ENCODE results near the gene RAD51B. TPM values are rescaled to one million over a fixed set of nuclear protein-coding genes. Genes with fewer than 3 reads are reported as not detected.

Gene RAD51B
- total and polyA plus RNA-seq, 2 of the 13 experiments (the other 11 are each of a cell fraction or from before 2014, with no cell fraction given), result 7.0 to 9.5 TPM

- TF ChIP-seq, protein P1, sequence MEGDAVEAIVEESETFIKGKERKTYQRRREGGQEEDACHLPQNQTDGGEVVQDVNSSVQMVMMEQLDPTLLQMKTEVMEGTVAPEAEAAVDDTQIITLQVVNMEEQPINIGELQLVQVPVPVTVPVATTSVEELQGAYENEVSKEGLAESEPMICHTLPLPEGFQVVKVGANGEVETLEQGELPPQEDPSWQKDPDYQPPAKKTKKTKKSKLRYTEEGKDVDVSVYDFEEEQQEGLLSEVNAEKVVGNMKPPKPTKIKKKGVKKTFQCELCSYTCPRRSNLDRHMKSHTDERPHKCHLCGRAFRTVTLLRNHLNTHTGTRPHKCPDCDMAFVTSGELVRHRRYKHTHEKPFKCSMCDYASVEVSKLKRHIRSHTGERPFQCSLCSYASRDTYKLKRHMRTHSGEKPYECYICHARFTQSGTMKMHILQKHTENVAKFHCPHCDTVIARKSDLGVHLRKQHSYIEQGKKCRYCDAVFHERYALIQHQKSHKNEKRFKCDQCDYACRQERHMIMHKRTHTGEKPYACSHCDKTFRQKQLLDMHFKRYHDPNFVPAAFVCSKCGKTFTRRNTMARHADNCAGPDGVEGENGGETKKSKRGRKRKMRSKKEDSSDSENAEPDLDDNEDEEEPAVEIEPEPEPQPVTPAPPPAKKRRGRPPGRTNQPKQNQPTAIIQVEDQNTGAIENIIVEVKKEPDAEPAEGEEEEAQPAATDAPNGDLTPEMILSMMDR (CRISPR knock-in tag; IDR thresholded peaks at IDR 0.05), result no peak
- TF ChIP-seq NAIF1 (CRISPR knock-in tag; IDR thresholded peaks at IDR 0.05; ENCODE audit: borderline replicate concordance) (no peak), ADNP (CRISPR knock-in tag; IDR thresholded peaks at IDR 0.05) (no peak), AGO2 (optimal IDR thresholded peaks at IDR 0.05; ENCODE audit: low read depth, low read length) (no peak), SP140L (CRISPR knock-in tag; IDR thresholded peaks at IDR 0.05; ENCODE audit: borderline replicate concordance) (no peak), MAZ (IDR thresholded peaks at IDR 0.05; ENCODE audit: borderline replicate concordance, low read depth, low read length) (0 out of 2 replicates have a peak, but pooled peaks have one; percentile 21), MAZ (CRISPR knock-in tag; IDR thresholded peaks at IDR 0.05; ENCODE audit: low read depth) (no peak), ARHGAP35 (CRISPR knock-in tag; IDR thresholded peaks at IDR 0.05; ENCODE audit: borderline replicate concordance) (no peak), SNRNP70 (IDR thresholded peaks at IDR 0.05; ENCODE audit: low read depth, low read length) (no peak), ATRX (CRISPR knock-in tag; IDR thresholded peaks at IDR 0.05; ENCODE audit: borderline replicate concordance) (no peak), ZFP1 (CRISPR knock-in tag; IDR thresholded peaks at IDR 0.05) (no peak), ZNF674 (CRISPR knock-in tag; IDR thresholded peaks at IDR 0.05; ENCODE audit: low read depth) (no peak), ZNF782 (CRISPR knock-in tag; IDR thresholded peaks at IDR 0.05; ENCODE audit: borderline replicate concordance) (no peak), CREB1 (IDR thresholded peaks at IDR 0.05) (no peak), CREB1 (CRISPR knock-in tag; IDR thresholded peaks at IDR 0.05) (no peak), CREM (IDR thresholded peaks at IDR 0.05) (no peak), CREM (CRISPR knock-in tag; IDR thresholded peaks at IDR 0.05) (no peak), ATM (IDR thresholded peaks at IDR 0.05; ENCODE audit: borderline replicate concordance) (no peak), IRF2 (CRISPR knock-in tag; IDR thresholded peaks at IDR 0.05) (no peak), DMAP1 (CRISPR knock-in tag; IDR thresholded peaks at IDR 0.05) (no peak), ZNF788 (CRISPR knock-in tag; IDR thresholded peaks at IDR 0.05; ENCODE audit: borderline replicate concordance) (no peak), XRCC5 (optimal IDR thresholded peaks at IDR 0.05; ENCODE audit: low read length) (peak; percentile 62), NFE2L1 (CRISPR knock-in tag; IDR thresholded peaks at IDR 0.05; ENCODE audit: borderline replicate concordance) (no peak), SAFB2 (CRISPR knock-in tag; IDR thresholded peaks at IDR 0.05; ENCODE audit: borderline replicate concordance, low read depth) (no peak), GZF1 (CRISPR knock-in tag; IDR thresholded peaks at IDR 0.05) (no peak), FOXM1 (CRISPR knock-in tag; IDR thresholded peaks at IDR 0.05) (no peak), PHF21A (CRISPR knock-in tag; IDR thresholded peaks at IDR 0.05) (0 out of 2 replicates have a peak, but pooled peaks have one; percentile 32), ZNF572 (CRISPR knock-in tag; IDR thresholded peaks at IDR 0.05) (no peak), TOPORS (CRISPR knock-in tag; IDR thresholded peaks at IDR 0.05) (no peak), NRL (CRISPR knock-in tag; IDR thresholded peaks at IDR 0.05; ENCODE audit: borderline replicate concordance) (no peak)
- TF ChIP-seq, protein P2, sequence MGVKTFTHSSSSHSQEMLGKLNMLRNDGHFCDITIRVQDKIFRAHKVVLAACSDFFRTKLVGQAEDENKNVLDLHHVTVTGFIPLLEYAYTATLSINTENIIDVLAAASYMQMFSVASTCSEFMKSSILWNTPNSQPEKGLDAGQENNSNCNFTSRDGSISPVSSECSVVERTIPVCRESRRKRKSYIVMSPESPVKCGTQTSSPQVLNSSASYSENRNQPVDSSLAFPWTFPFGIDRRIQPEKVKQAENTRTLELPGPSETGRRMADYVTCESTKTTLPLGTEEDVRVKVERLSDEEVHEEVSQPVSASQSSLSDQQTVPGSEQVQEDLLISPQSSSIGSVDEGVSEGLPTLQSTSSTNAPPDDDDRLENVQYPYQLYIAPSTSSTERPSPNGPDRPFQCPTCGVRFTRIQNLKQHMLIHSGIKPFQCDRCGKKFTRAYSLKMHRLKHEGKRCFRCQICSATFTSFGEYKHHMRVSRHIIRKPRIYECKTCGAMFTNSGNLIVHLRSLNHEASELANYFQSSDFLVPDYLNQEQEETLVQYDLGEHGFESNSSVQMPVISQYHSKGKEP (CRISPR knock-in tag; IDR thresholded peaks at IDR 0.05), result no peak
Measured at GRCh38 chr14:68655021-68655831, 835.6 kb downstream of the RAD51B start (continued).

Measured in HepG2 (cell line).